Nephron progenitor cell (in vitro differentiated cells): ENCODE data around the gene ZNF282.
A peak's percentile ranks its signal among the peaks of the same experiment; 100 is the strongest.

Experiments used
- DNase-seq: peaks from one replicate; pipeline ENCODE4 v3.0.0; 2021
- H3K27ac Mint-ChIP-seq: 2 replicates; pipeline ENCODE4 v1.8.0; 2021; ENCODE audit warnings: mild to moderate bottlenecking, moderate library complexity, mixed read lengths
- H3K27me3 Mint-ChIP-seq: 2 replicates; pipeline ENCODE4 v1.8.0; 2021; ENCODE audit warnings: mild to moderate bottlenecking, low read depth, mixed read lengths; ENCODE audit not compliant: poor library complexity
- H3K36me3 Mint-ChIP-seq: 2 replicates; pipeline ENCODE4 v1.8.0; 2021; ENCODE audit warnings: low read depth, mixed read lengths
- H3K4me1 Mint-ChIP-seq: 2 replicates; pipeline ENCODE4 v1.8.0; 2021; ENCODE audit warnings: mixed read lengths
- H3K4me3 Mint-ChIP-seq: 2 replicates; pipeline ENCODE4 v1.8.0; 2021; ENCODE audit warnings: mild to moderate bottlenecking, moderate library complexity, mixed read lengths
- H3K9me3 Mint-ChIP-seq: 2 replicates; pipeline ENCODE4 v1.8.0; 2021; ENCODE audit warnings: mild to moderate bottlenecking, moderate library complexity, mixed read lengths
- TF ChIP-seq, protein P1 (sequence below): fragments of 200-600 bp; sonication (generic); IDR thresholded peaks from 2 replicates; pipeline ENCODE4 v1.5.0; 2021; ENCODE audit warnings: antibody characterized with exemption

Gene ZNF282

DNA sequence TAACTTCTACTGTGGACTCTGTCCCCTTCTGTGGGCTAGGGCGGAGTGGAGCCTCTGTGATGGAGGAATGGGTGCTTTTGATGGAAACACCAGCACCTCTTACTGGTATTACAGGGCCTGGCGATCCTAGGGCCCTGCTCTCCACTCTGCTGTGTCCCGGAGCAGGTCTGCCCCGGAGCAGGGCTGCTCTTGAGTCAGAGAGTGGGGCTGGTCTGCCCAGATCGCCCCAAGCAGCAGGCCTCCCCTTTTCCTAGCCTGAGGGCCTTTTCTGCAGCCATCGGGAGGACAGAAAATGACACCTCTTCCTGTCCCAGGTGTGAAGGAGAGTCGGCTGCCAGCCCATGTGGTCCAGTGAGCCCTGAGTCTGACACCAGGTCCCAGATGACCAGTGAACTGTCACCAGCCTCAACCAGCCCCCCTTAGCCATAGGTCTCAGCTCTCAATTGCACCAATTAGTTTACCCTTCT is 1.4 kb downstream of the ZNF282 start:
- TF ChIP-seq, protein P1, sequence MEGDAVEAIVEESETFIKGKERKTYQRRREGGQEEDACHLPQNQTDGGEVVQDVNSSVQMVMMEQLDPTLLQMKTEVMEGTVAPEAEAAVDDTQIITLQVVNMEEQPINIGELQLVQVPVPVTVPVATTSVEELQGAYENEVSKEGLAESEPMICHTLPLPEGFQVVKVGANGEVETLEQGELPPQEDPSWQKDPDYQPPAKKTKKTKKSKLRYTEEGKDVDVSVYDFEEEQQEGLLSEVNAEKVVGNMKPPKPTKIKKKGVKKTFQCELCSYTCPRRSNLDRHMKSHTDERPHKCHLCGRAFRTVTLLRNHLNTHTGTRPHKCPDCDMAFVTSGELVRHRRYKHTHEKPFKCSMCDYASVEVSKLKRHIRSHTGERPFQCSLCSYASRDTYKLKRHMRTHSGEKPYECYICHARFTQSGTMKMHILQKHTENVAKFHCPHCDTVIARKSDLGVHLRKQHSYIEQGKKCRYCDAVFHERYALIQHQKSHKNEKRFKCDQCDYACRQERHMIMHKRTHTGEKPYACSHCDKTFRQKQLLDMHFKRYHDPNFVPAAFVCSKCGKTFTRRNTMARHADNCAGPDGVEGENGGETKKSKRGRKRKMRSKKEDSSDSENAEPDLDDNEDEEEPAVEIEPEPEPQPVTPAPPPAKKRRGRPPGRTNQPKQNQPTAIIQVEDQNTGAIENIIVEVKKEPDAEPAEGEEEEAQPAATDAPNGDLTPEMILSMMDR: no peak
- Mint-ChIP-seq H3K27ac (peak overlapping the region; percentile 72), H3K4me3 (peak overlapping the region; percentile 90), H3K9me3 (peaks cover 4% of the 10 kb centered on the region), H3K27me3 (no peaks in the 10 kb centered on the region), H3K36me3 (peaks cover 45% of the 10 kb centered on the region), H3K4me1 (peaks cover 28% of the 10 kb centered on the region)
- no peak for DNase-seq

DNA sequence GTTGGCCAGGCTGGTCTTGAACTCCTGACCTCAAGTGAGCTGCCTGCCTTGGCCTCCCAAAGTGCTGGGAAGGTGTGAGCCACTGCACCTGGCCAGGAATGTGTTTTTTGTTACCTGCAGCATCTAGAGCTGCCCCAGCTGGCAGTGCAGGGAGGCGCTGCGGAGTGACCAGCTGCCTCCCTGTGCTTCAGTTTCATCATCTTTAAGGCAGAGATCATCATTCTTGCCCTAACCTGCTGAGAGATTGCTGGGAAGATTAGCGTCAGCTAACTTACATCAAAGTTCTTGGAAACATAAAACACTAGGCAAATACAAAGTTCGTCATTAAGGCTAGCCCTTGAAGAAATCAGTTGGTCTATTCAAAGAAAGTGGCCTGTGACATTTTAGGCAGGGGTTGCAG is 2.3 kb downstream of the ZNF282 start:
- Mint-ChIP-seq H3K27me3 (no peaks in the 10 kb centered on the region), H3K9me3 (peaks cover 4% of the 10 kb centered on the region), H3K27ac (no peak overlapping the region), H3K36me3 (peaks cover 52% of the 10 kb centered on the region), H3K4me1 (peaks cover 28% of the 10 kb centered on the region), H3K4me3 (peak overlapping the region; percentile 15)
- no peak for DNase-seq
- TF ChIP-seq, protein P1: no peak

DNA sequence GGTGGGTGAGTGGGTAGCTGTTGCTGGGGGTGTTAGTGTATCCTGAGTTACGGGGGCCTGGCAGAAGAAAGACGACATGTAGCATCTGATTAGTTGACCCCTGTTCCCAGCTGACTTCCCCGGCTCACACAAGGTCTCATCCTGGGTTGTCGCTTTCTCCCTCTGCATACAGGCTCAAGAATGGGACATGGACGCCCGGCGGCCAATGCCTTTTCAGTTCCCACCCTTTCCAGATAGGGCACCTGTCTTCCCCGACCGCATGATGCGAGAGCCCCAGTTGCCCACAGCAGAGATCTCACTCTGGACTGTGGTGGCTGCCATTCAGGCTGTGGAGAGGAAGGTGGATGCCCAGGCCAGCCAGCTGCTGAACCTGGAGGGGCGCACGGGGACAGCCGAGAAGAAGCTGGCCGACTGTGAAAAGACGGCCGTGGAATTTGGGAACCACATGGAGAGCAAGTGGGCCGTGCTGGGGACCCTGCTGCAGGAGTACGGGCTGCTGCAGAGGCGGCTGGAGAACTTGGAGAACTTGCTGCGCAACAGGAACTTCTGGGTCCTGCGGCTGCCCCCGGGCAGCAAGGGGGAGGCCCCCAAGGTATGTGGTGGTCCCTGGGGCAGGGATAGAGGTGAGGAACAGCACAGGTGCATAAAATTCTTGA is 2.9 kb downstream of the ZNF282 start:
- peaks cover 28% of the 10 kb centered on the region for H3K4me1 Mint-ChIP-seq
- DNase-seq: no peak
- H3K9me3 Mint-ChIP-seq: peaks cover 4% of the 10 kb centered on the region
- H3K27ac Mint-ChIP-seq: no peak overlapping the region
- TF ChIP-seq, protein P1: no peak
- no peaks in the 10 kb centered on the region for H3K27me3 Mint-ChIP-seq
- no peak overlapping the region for H3K4me3 Mint-ChIP-seq
- peaks cover 58% of the 10 kb centered on the region for H3K36me3 Mint-ChIP-seq

DNA sequence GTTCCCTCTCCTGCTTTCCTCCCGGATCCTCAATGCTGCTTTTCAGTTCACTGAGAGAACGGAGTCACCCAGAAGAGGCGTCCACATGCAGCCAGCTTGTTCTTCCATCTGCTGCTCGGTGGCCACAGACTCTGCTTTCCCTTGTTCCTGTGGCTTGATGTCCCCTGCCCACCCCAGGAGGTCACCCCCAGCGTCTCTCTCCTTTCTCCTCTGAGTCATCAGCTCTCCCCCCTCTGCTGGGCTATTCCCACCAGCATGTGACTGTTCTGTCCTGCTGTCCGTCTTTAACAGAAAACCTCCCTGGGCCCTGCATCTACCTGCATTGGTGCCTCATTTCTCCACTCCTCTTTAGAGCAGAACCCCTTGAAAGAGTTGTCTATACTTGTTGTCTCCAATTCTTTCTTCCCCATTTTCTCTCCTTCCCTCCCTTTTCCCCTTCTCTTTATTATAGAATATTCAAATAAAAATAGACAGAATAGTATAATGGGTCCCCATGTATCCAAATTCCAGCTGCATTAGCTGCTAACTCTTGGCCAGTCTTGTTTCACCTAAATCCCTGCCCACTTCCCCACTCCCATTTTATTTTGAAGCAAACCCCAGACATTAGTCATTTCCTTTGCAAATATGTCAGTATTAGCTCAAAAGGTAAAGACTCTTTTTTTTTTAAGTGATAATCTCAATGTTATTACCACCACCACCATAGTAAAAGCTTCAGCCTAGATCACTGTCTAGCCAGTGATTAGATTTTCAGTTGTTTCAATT is 4.1 kb downstream of the ZNF282 start:
- H3K36me3 Mint-ChIP-seq: peaks cover 69% of the 10 kb centered on the region
- peaks cover 4% of the 10 kb centered on the region for H3K9me3 Mint-ChIP-seq
- no peak for DNase-seq
- no peaks in the 10 kb centered on the region for H3K27me3 Mint-ChIP-seq
- no peak overlapping the region for H3K27ac Mint-ChIP-seq
- H3K4me3 Mint-ChIP-seq: no peak overlapping the region
- H3K4me1 Mint-ChIP-seq: peaks cover 34% of the 10 kb centered on the region
- TF ChIP-seq, protein P1: no peak

DNA sequence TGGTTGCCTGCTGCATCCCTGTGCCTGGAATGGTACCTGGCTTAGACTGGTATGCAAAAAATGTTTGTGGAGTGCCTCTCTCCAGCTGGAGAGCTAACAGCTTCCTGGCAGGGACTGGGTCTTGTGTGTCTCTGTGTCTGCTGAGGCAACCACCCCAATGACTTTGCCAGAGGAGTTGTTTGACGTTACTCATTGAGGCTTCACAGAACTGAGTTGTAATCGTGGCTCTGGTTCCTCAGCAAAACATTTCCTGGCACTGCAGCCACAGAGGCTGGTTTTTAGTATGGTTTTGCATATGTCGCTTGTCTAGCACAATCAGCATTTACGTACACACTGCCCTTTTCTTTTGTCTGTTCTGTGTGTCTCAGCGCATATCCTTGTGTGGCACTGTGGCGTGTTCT is 7.5 kb downstream of the ZNF282 start:
- Mint-ChIP-seq H3K27me3 (no peaks in the 10 kb centered on the region), H3K9me3 (peaks cover 4% of the 10 kb centered on the region), H3K4me1 (peaks cover 25% of the 10 kb centered on the region), H3K27ac (peak overlapping the region; percentile 75), H3K4me3 (no peak overlapping the region), H3K36me3 (peaks cover 90% of the 10 kb centered on the region)
- no peak for DNase-seq
- TF ChIP-seq, protein P1: no peak
